IMR-90 (cell line): ENCODE measurements around the gene RNF146. TPM values are rescaled to one million over a fixed set of nuclear protein-coding genes. Genes with fewer than 3 reads are reported as not detected.

Experiments
- ATAC-seq: fragments of 200-7000 bp; cut with Tn5 transposase; 2 replicates; pipeline ENCODE4 v1.9.1; 2020; ENCODE audit warnings: low read depth, mild to moderate bottlenecking, moderate library complexity
- BruUV-seq: library from RNA; stranded (reverse); fragments of 400-500 nt; replicated peaks from 2 replicates; lab custom pipeline; 2021; lab: Mats Ljungman, UMichigan
- CTCF ChIA-PET: fragments of 300-600 bp; formaldehyde crosslinking; extraction: SDS; loops from one replicate; lab custom pipeline; 2021; ENCODE audit warnings: antibody characterized with exemption; lab: Yijun Ruan, JAX
- POLR2A ChIA-PET: fragments of 300-600 bp; sonication (Branson Sonifier 250); formaldehyde crosslinking; loops from one replicate; lab custom pipeline; 2022; ENCODE audit warnings: antibody characterized with exemption; ENCODE audit not compliant: unreplicated experiment; lab: Charles Lee
- DNase-seq: peaks from one replicate; pipeline ENCODE4 v3.0.0; 2013
- H2AFZ ChIP-seq: replicated peaks from 2 replicates; pipeline ENCODE3; 2013; ENCODE audit warnings: low read length, mild to moderate bottlenecking; ENCODE audit not compliant: poor library complexity
- H2AK5ac ChIP-seq: 2 replicates; pipeline ENCODE4 v1.6.1; 2013; ENCODE audit warnings: low read depth, low read length, inconsistent platforms
- H2AK9ac ChIP-seq: replicated peaks from 2 replicates; pipeline ENCODE3; 2013; ENCODE audit warnings: mild to moderate bottlenecking, low read depth, low read length, moderate library complexity; ENCODE audit not compliant: poor library complexity
- H2BK120ac ChIP-seq: 2 replicates; pipeline ENCODE4 v1.6.1; 2013; ENCODE audit warnings: low read depth, low read length, inconsistent platforms
- H2BK15ac ChIP-seq: 3 replicates; pipeline ENCODE4 v1.6.1; 2013; ENCODE audit warnings: low read depth, low read length, inconsistent platforms
- H2BK20ac ChIP-seq: 2 replicates; pipeline ENCODE4 v1.6.1; 2013; ENCODE audit warnings: low read depth, mild to moderate bottlenecking, inconsistent platforms, low read length, moderate library complexity
- H2BK5ac ChIP-seq: 2 replicates; pipeline ENCODE4 v1.6.1; 2013; ENCODE audit warnings: mild to moderate bottlenecking, low read depth, low read length, inconsistent platforms; ENCODE audit not compliant: poor library complexity, severe bottlenecking
- H3K14ac ChIP-seq: replicated peaks from 2 replicates; pipeline ENCODE4 v1.6.1; 2013; ENCODE audit warnings: low read depth, low read length, inconsistent platforms
- H3K18ac ChIP-seq: 2 replicates; pipeline ENCODE4 v1.6.1; 2013; ENCODE audit warnings: low read depth, low read length, control low read depth
- H3K23ac ChIP-seq: 2 replicates; pipeline ENCODE4 v1.6.1; 2013; ENCODE audit warnings: low read depth, low read length, inconsistent platforms
- H3K27ac ChIP-seq: 2 replicates; pipeline ENCODE4 v1.5.1; 2013; ENCODE audit warnings: mild to moderate bottlenecking, control low read depth, low read length; ENCODE audit not compliant: insufficient read depth
- H3K27me3 ChIP-seq: 2 replicates; pipeline ENCODE4 v1.6.1; 2013; ENCODE audit warnings: low read length; ENCODE audit not compliant: control insufficient read depth, insufficient read depth
- H3K36me3 ChIP-seq: 2 replicates; pipeline ENCODE4 v1.6.1; 2013; ENCODE audit warnings: low read length, mixed read lengths; ENCODE audit not compliant: control insufficient read depth, insufficient read depth
- H3K4ac ChIP-seq: 2 replicates; pipeline ENCODE4 v1.6.1; 2013; ENCODE audit warnings: low read depth, low read length, inconsistent platforms
- H3K4me1 ChIP-seq: 2 replicates; pipeline ENCODE4 v1.6.1; 2013; ENCODE audit warnings: low read length, mixed read lengths; ENCODE audit not compliant: control insufficient read depth, insufficient read depth
- H3K4me2 ChIP-seq: 2 replicates; pipeline ENCODE4 v1.6.1; 2013; ENCODE audit warnings: low read depth, mild to moderate bottlenecking, control low read depth, low read length, moderate library complexity
- H3K4me3 ChIP-seq: 2 replicates; pipeline ENCODE4 v1.5.1; 2013; ENCODE audit warnings: low read depth, mild to moderate bottlenecking, control low read depth, low read length, moderate library complexity; ENCODE audit not compliant: insufficient read depth
- H3K56ac ChIP-seq: 2 replicates; pipeline ENCODE4 v1.6.1; 2013; ENCODE audit warnings: low read length, inconsistent platforms; ENCODE audit not compliant: insufficient read depth; ENCODE audit errors: extremely low read depth
- H3K79me1 ChIP-seq, 2 experiments: 2 replicates each; pipeline ENCODE4 v1.6.1; 2013; ENCODE audit warnings: low read length in 2 of 2, inconsistent platforms in 1 of 2, low read depth in 1 of 2
- H3K9ac ChIP-seq: 2 replicates; pipeline ENCODE4 v1.6.1; 2013; ENCODE audit warnings: low read depth, low read length, control low read depth
- H3K9me1 ChIP-seq: 2 replicates; pipeline ENCODE4 v1.6.1; 2013; ENCODE audit warnings: low read length, inconsistent platforms; ENCODE audit not compliant: insufficient read depth
- H3K9me3 ChIP-seq: 2 replicates; pipeline ENCODE4 v1.6.1; 2013; ENCODE audit warnings: low read length; ENCODE audit not compliant: control insufficient read depth, insufficient read depth
- H4K20me1 ChIP-seq: 2 replicates; pipeline ENCODE4 v1.6.1; 2013; ENCODE audit warnings: low read length, inconsistent platforms; ENCODE audit not compliant: insufficient read depth
- H4K5ac ChIP-seq: 2 replicates; pipeline ENCODE4 v1.6.1; 2013; ENCODE audit warnings: mild to moderate bottlenecking, low read depth, low read length, control low read depth
- H4K8ac ChIP-seq, 2 experiments: 2 replicates each; pipeline ENCODE4 v1.6.1; 2013; ENCODE audit warnings: low read depth in 2 of 2, low read length in 2 of 2, control low read depth in 1 of 2, inconsistent platforms in 1 of 2
- H4K91ac ChIP-seq: 2 replicates; pipeline ENCODE4 v1.6.1; 2013; ENCODE audit warnings: low read depth, low read length, inconsistent platforms; ENCODE audit not compliant: insufficient read depth
- BHLHE40 ChIP-seq: fragments of 150-350 bp; IDR thresholded peaks from 2 replicates; pipeline ENCODE4 v1.6.1; 2016; ENCODE audit warnings: mild to moderate bottlenecking, low read depth, low read length
- CEBPB ChIP-seq: IDR thresholded peaks from 2 replicates; pipeline ENCODE4 v1.6.1; 2012; ENCODE audit warnings: low read depth, low read length, improper control_type of control experiment
- CTCF ChIP-seq: conservative IDR thresholded peaks from 2 replicates; pipeline ENCODE4 v1.5.1; 2012; ENCODE audit warnings: mild to moderate bottlenecking, low read depth, low read length, improper control_type of control experiment
- ELK1 ChIP-seq: fragments of 150-350 bp; IDR thresholded peaks from 2 replicates; pipeline ENCODE4 v1.6.1; 2016; ENCODE audit warnings: low read depth, mild to moderate bottlenecking, low read length, moderate library complexity, borderline replicate concordance
- FOS ChIP-seq: fragments of 150-350 bp; IDR thresholded peaks from 2 replicates; pipeline ENCODE4 v1.6.1; 2016; ENCODE audit warnings: low read depth, low read length
- MAFK ChIP-seq: IDR thresholded peaks from 2 replicates; pipeline ENCODE4 v1.6.1; 2012; ENCODE audit warnings: low read depth, low read length, improper control_type of control experiment
- MAZ ChIP-seq: IDR thresholded peaks from 2 replicates; pipeline ENCODE4 v1.6.1; 2012; ENCODE audit warnings: low read depth, mild to moderate bottlenecking, low read length, improper control_type of control experiment, moderate library complexity, borderline replicate concordance
- MXI1 ChIP-seq: IDR thresholded peaks from 2 replicates; pipeline ENCODE4 v1.6.1; 2012; ENCODE audit warnings: low read depth, mild to moderate bottlenecking, low read length, moderate library complexity, borderline replicate concordance
- RAD21 ChIP-seq: IDR thresholded peaks from 2 replicates; pipeline ENCODE4 v1.6.1; 2012; ENCODE audit warnings: low read length, improper control_type of control experiment
- RCOR1 ChIP-seq: IDR thresholded peaks from 2 replicates; pipeline ENCODE4 v1.6.1; 2012; ENCODE audit warnings: mild to moderate bottlenecking, low read length, improper control_type of control experiment; ENCODE audit not compliant: insufficient replicate concordance
- RFX5 ChIP-seq: IDR thresholded peaks from 2 replicates; pipeline ENCODE4 v1.8.0; 2012; ENCODE audit warnings: low read depth, mild to moderate bottlenecking, low read length, moderate library complexity
- SMC3 ChIP-seq: fragments of 150-350 bp; IDR thresholded peaks from 2 replicates; pipeline ENCODE4 v1.6.1; 2016; ENCODE audit warnings: low read depth, mild to moderate bottlenecking, antibody characterized with exemption, low read length, moderate library complexity
- WGBS, 2 experiments: methylation state at CpG; one replicate each; pipeline versions ENCODE4 v1.1.5 to v1.1.7; 2013; ENCODE audit warnings: missing lambda C conversion rate in 2 of 2; ENCODE audit not compliant: insufficient read length in 1 of 2; ENCODE audit errors: extremely low coverage in 2 of 2; 5-methylcytosine and 5-hydroxymethylcytosine counted together
- dilution Hi-C: fragments of 300-500 bp; cut with HindIII; formaldehyde crosslinking; loops from one replicate; pipeline ENCODE4 v1.14.3; 2018; ENCODE audit warnings: low sequenced_read_pairs; ENCODE audit not compliant: unreplicated experiment
- in situ Hi-C: fragments of 300-500 bp; cut with MboI; formaldehyde crosslinking; loops from 3 replicates; pipeline ENCODE4 v1.14.3; 2019; ENCODE audit warnings: low sequenced_read_pairs, inconsistent platforms, mixed read lengths
- intact Hi-C: fragments of 100-400 bp; cut with micrococcal nuclease; formaldehyde crosslinking; loops from 2 replicates; pipeline ENCODE4 v1.10.0; 2022
- polyA plus RNA-seq, 3 experiments: library from polyadenylated mRNA; depleted of rRNA; stranded (reverse); fragments of >200 nt; gene quantifications; 2 replicates each; pipeline ENCODE4 v1.2.3, GENCODE V29; 2012; ENCODE audit warnings: low replicate concordance in 1 of 3
- total RNA-seq: library from RNA; depleted of rRNA; stranded (reverse); fragments of >200 nt; gene quantifications from 2 replicates; pipeline ENCODE4 v1.2.3, GENCODE V29; 2012

RNF146 gene
- total and polyA plus RNA-seq, 2 of the 4 experiments (the other 2 are of a cell fraction): 24.0 to 32.2 TPM

GRCh38 chr6:127302728-127303660, 36.3 kb downstream of the RNF146 start:
- CTCF ChIA-PET: no interaction called here
- no peak overlapping the region for H2BK15ac ChIP-seq
- no peak overlapping the region for H3K4me2 ChIP-seq
- no peak overlapping the region for H4K91ac ChIP-seq
- H3K4me3 ChIP-seq: no peak overlapping the region
- no peak overlapping the region for H4K5ac ChIP-seq
- no peak overlapping the region for H4K8ac ChIP-seq
- H2BK120ac ChIP-seq: no peak overlapping the region
- H3K9me1 ChIP-seq: peaks cover 6% of the 10 kb centered on the region; the same call in 1 of the 2 replicates
- no peaks in the 10 kb centered on the region for H3K9me3 ChIP-seq
- no peak overlapping the region for H3K4ac ChIP-seq
- no peak overlapping the region for H2BK5ac ChIP-seq
- intact Hi-C loops: loop anchor here (1.0 to 5.0 kb wide), 3 partner anchors 117 to 236 kb away; partner anchors contain the start of gene MTCL3
- DNase-seq (peak; percentile 48), ATAC-seq (peak; percentile 34; the same call in 1 of the 2 replicates)
- H3K4me1 ChIP-seq: no peaks in the 10 kb centered on the region; the same call in none of the 2 replicates
- H2AK5ac ChIP-seq: no peak overlapping the region
- no TSS peak for BruUV-seq
- no peak overlapping the region for H3K18ac ChIP-seq
- WGBS, 2 experiments: no CpG with 5 or more reads among the region's 6 CpGs
- POLR2A ChIA-PET: no interaction called here
- no peaks in the 10 kb centered on the region for H3K27me3 ChIP-seq
- in situ Hi-C loops: loop anchor here (5.0 to 10.0 kb wide), 2 partner anchors 162 to 234 kb away; no protein-coding TSS in a partner anchor
- dilution Hi-C loops: no loop called here
- no peak overlapping the region for H2AK9ac ChIP-seq
- H3K14ac ChIP-seq: no peak overlapping the region
- no peak overlapping the region for H2BK20ac ChIP-seq
- no peak for TF ChIP-seq RCOR1
- TF ChIP-seq ELK1: no peak
- no peak for TF ChIP-seq BHLHE40
- peak; percentile 81 for TF ChIP-seq CTCF
- no peak for TF ChIP-seq RFX5
- no peak for TF ChIP-seq FOS
- TF ChIP-seq MAZ: no peak
- peak; percentile 70 for TF ChIP-seq SMC3
- no peak for TF ChIP-seq MXI1
- TF ChIP-seq RAD21: peak; percentile 69
- no peak for TF ChIP-seq CEBPB
- TF ChIP-seq MAFK: no peak
- peaks cover 0 to 23% of the 10 kb centered on the region in 2 experiments; a peak in 3 of 4 replicates for H3K79me1 ChIP-seq
- H2AFZ ChIP-seq: no peak overlapping the region
- H3K23ac ChIP-seq: no peak overlapping the region
- H3K9ac ChIP-seq: no peak overlapping the region; the same call in 1 of the 2 replicates
- H3K36me3 ChIP-seq: peaks cover 4% of the 10 kb centered on the region; the same call in 1 of the 2 replicates
- H3K27ac ChIP-seq: no peak overlapping the region
- peaks cover 6% of the 10 kb centered on the region; the same call in 1 of the 2 replicates for H4K20me1 ChIP-seq
- no peak overlapping the region for H3K56ac ChIP-seq
